ACC112 (cell line): Measurements from ENCODE around the gene TECPR1.

Experiments used
- H2AFZ ChIP-seq: fragments of 200-600 bp; sonication (generic); one replicate; pipeline ENCODE4 v1.6.0; 2017; ENCODE audit warnings: antibody characterized with exemption, low read length; ENCODE audit not compliant: unreplicated experiment
- H3K27ac ChIP-seq: fragments of 200-600 bp; sonication (generic); 2 replicates; pipeline ENCODE4 v1.5.1; 2014; ENCODE audit warnings: low read depth, mild to moderate bottlenecking, antibody characterized with exemption, low read length, moderate library complexity
- H3K27me3 ChIP-seq: fragments of 200-600 bp; sonication (generic); 2 replicates; pipeline ENCODE4 v1.6.1; 2014; ENCODE audit warnings: mild to moderate bottlenecking, antibody characterized with exemption, low read length, moderate library complexity, mixed read lengths; ENCODE audit not compliant: insufficient read depth
- H3K36me3 ChIP-seq: fragments of 200-600 bp; sonication (generic); 2 replicates; pipeline ENCODE4 v1.6.1; 2016; ENCODE audit warnings: mild to moderate bottlenecking, antibody characterized with exemption, low read length, moderate library complexity, mixed read lengths; ENCODE audit not compliant: insufficient read depth
- H3K4me1 ChIP-seq: fragments of 200-600 bp; sonication (generic); one replicate; pipeline ENCODE4 v1.6.1; 2016; ENCODE audit warnings: low read length, mixed read lengths; ENCODE audit not compliant: insufficient read depth, unreplicated experiment, control insufficient read depth
- H3K4me3 ChIP-seq: fragments of 200-600 bp; sonication (generic); 2 replicates; pipeline ENCODE4 v1.5.1; 2014; ENCODE audit warnings: mild to moderate bottlenecking, low read depth, low read length
- H3K79me2 ChIP-seq: fragments of 200-600 bp; sonication (generic); one replicate; pipeline ENCODE4 v1.6.0; 2016; ENCODE audit warnings: low read length; ENCODE audit not compliant: control insufficient read depth, unreplicated experiment, insufficient read depth

The TECPR1 gene

GRCh38 chr7:98251601-98252424, at the start of gene TECPR1:
TECPR1 (minus strand) TSS chr7:98252232; CDS start chr7:98246146, 6,086 bp downstream.
- no peak within 1 kb of the TSS for H3K27ac ChIP-seq
- H3K4me1 ChIP-seq: peaks cover 5% of the 10 kb centered on the region
- H3K36me3 ChIP-seq: no peaks in the 10 kb centered on the region
- no peaks in the 10 kb centered on the region for H3K27me3 ChIP-seq
- peak within 1 kb of the TSS; percentile 96 for H2AFZ ChIP-seq
- H3K79me2 ChIP-seq: peaks cover 15% of the 10 kb centered on the region
- H3K4me3 ChIP-seq: peak within 1 kb of the TSS; percentile 95

- Histone ChIP-seq H3K4me1 (no peaks in the 10 kb centered on the region), H2AFZ (no peak overlapping the region), H3K79me2 (no peaks in the 10 kb centered on the region), H3K27me3 (no peaks in the 10 kb centered on the region), H3K36me3 (no peaks in the 10 kb centered on the region), H3K4me3 (no peak overlapping the region), H3K27ac (no peak overlapping the region)
Measured at GRCh38 chr7:98300595-98301372, 48.8 kb upstream of the TECPR1 start.

GRCh38 chr7:98297626-98298286, 45.7 kb upstream of the TECPR1 start:
- Histone ChIP-seq H3K4me1 (no peaks in the 10 kb centered on the region), H3K27ac (no peak overlapping the region), H3K79me2 (no peaks in the 10 kb centered on the region), H3K36me3 (peaks cover 6% of the 10 kb centered on the region; the same call in 1 of the 2 replicates), H2AFZ (no peak overlapping the region), H3K4me3 (no peak overlapping the region), H3K27me3 (no peaks in the 10 kb centered on the region)

GRCh38 chr7:98296833-98297232, 44.8 kb upstream of the TECPR1 start:
- no peak overlapping the region for H2AFZ ChIP-seq
- no peaks in the 10 kb centered on the region for H3K4me1 ChIP-seq
- peaks cover 6% of the 10 kb centered on the region; the same call in 1 of the 2 replicates for H3K36me3 ChIP-seq
- peaks cover 1% of the 10 kb centered on the region for H3K79me2 ChIP-seq
- H3K27me3 ChIP-seq: no peaks in the 10 kb centered on the region
- H3K4me3 ChIP-seq: no peak overlapping the region
- H3K27ac ChIP-seq: no peak overlapping the region

- Histone ChIP-seq H3K4me3 (no peak overlapping the region), H3K79me2 (peaks cover 7% of the 10 kb centered on the region), H2AFZ (no peak overlapping the region), H3K27me3 (no peaks in the 10 kb centered on the region), H3K4me1 (no peaks in the 10 kb centered on the region), H3K36me3 (peaks cover 6% of the 10 kb centered on the region; the same call in 1 of the 2 replicates), H3K27ac (no peak overlapping the region)
Measured at GRCh38 chr7:98295467-98296192, 43.6 kb upstream of the TECPR1 start.

GRCh38 chr7:98294798-98295382, 42.9 kb upstream of the TECPR1 start:
- H3K4me3 ChIP-seq: no peak overlapping the region
- H3K27me3 ChIP-seq: no peaks in the 10 kb centered on the region
- no peak overlapping the region for H2AFZ ChIP-seq
- H3K36me3 ChIP-seq: peaks cover 6% of the 10 kb centered on the region; the same call in 1 of the 2 replicates
- H3K4me1 ChIP-seq: no peaks in the 10 kb centered on the region
- no peak overlapping the region for H3K27ac ChIP-seq
- peaks cover 8% of the 10 kb centered on the region for H3K79me2 ChIP-seq

- peaks cover 2% of the 10 kb centered on the region for H3K4me1 ChIP-seq
Measured at GRCh38 chr7:98294326-98294725, 42.3 kb upstream of the TECPR1 start.

GRCh38 chr7:98293746-98294145, 41.7 kb upstream of the TECPR1 start:
- H3K27ac ChIP-seq: no peak overlapping the region
- peaks cover 20% of the 10 kb centered on the region for H3K79me2 ChIP-seq
- no peak overlapping the region for H2AFZ ChIP-seq
- no peak overlapping the region for H3K4me3 ChIP-seq
- H3K4me1 ChIP-seq: peaks cover 3% of the 10 kb centered on the region
- H3K36me3 ChIP-seq: peaks cover 6% of the 10 kb centered on the region; the same call in 1 of the 2 replicates
- no peaks in the 10 kb centered on the region for H3K27me3 ChIP-seq

More at GRCh38 chr7:98294326-98294725, 42.3 kb upstream of the TECPR1 start:
- peaks cover 6% of the 10 kb centered on the region; the same call in 1 of the 2 replicates for H3K36me3 ChIP-seq
- no peak overlapping the region for H3K4me3 ChIP-seq
- peaks cover 14% of the 10 kb centered on the region for H3K79me2 ChIP-seq
- no peaks in the 10 kb centered on the region for H3K27me3 ChIP-seq
- H2AFZ ChIP-seq: no peak overlapping the region
- H3K27ac ChIP-seq: no peak overlapping the region

- Histone ChIP-seq H3K79me2 (peaks cover 25% of the 10 kb centered on the region), H3K4me1 (peaks cover 4% of the 10 kb centered on the region), H3K4me3 (no peak overlapping the region), H3K27me3 (no peaks in the 10 kb centered on the region), H3K36me3 (peaks cover 6% of the 10 kb centered on the region; the same call in 1 of the 2 replicates), H3K27ac (no peak overlapping the region), H2AFZ (no peak overlapping the region)
Measured at GRCh38 chr7:98293265-98293664, 41.2 kb upstream of the TECPR1 start.
